NB4 (cell line): ENCODE data around the gene HOXC6.

Experiments used
- CTCF ChIP-seq: IDR thresholded peaks from one replicate; pipeline ENCODE4 v1.5.1; 2012; ENCODE audit warnings: low read depth, low read length
- MAX ChIP-seq: IDR thresholded peaks from 2 replicates; pipeline ENCODE4 v1.6.1; 2011; ENCODE audit warnings: low read depth, low read length
- POLR2A ChIP-seq: IDR thresholded peaks from 2 replicates; pipeline ENCODE4 v1.6.1; 2011; ENCODE audit warnings: mild to moderate bottlenecking; ENCODE audit not compliant: insufficient read length; ENCODE audit errors: extremely low read depth

- TF ChIP-seq CTCF = no peak
- TF ChIP-seq POLR2A = no peak
- TF ChIP-seq MAX = no peak
These were observed 20.0 kb upstream of the HOXC6 start for GRCh38 chr12:54008260-54008552.
